Measurements from ENCODE around the gene TSPAN32. TPM values are rescaled to one million over a fixed set of nuclear protein-coding genes. Genes with fewer than 3 reads are reported as not detected.

TSPAN32 gene
- total RNA-seq, 1 donor from 2014 or later: 1.2 TPM

- no peak for DNase-seq
Observed at GRCh38 chr11:2289350-2289749, 12.5 kb upstream of the TSPAN32 start.

- no peak for DNase-seq
Observed at GRCh38 chr11:2289859-2290258, 12.0 kb upstream of the TSPAN32 start.

GRCh38 chr11:2290351-2290841, 11.4 kb upstream of the TSPAN32 start:
- no peak for DNase-seq

- DNase-seq: no peak
Observed at GRCh38 chr11:2293531-2293971, 8.3 kb upstream of the TSPAN32 start.

- DNase-seq: no peak
Observed at GRCh38 chr11:2293984-2294925, 7.6 kb upstream of the TSPAN32 start.

- no peak for DNase-seq
Observed at GRCh38 chr11:2294926-2295290, 6.9 kb upstream of the TSPAN32 start.

GRCh38 chr11:2295971-2296912, 5.6 kb upstream of the TSPAN32 start:
- no peak for DNase-seq

GRCh38 chr11:2296913-2297622, 4.7 kb upstream of the TSPAN32 start:
- no peak for DNase-seq

- DNase-seq: no peak
Observed at GRCh38 chr11:2297623-2298030, 4.2 kb upstream of the TSPAN32 start.

GRCh38 chr11:2298131-2298794, 3.5 kb upstream of the TSPAN32 start:
- DNase-seq: no peak

GRCh38 chr11:2298795-2299761, 2.7 kb upstream of the TSPAN32 start:
- no peak for DNase-seq

GRCh38 chr11:2299773-2300172, 2.0 kb upstream of the TSPAN32 start:
- no peak for DNase-seq

- no peak for DNase-seq
Observed at GRCh38 chr11:2300290-2300935, 1.4 kb upstream of the TSPAN32 start.

- DNase-seq: no peak
Observed at GRCh38 chr11:2300936-2301630, 730 bp upstream of the TSPAN32 start.

- DNase-seq: no peak
Observed at GRCh38 chr11:2302306-2302895, 588 bp downstream of the TSPAN32 start.

- no peak for DNase-seq
Observed at GRCh38 chr11:2302896-2303626, 1.2 kb downstream of the TSPAN32 start.

- DNase-seq: no peak
Observed at GRCh38 chr11:2303627-2304505, 2.1 kb downstream of the TSPAN32 start.
